GM18867 (cell line): Measurements from ENCODE around the gene B3GNT2.
"Not testable (repeated sequence)": the region's sequence is repeated elsewhere in the genome, so short reads cannot be mapped to it uniquely, and the experiment has no call there.

ENCODE experiments used
- ATAC-seq: cut with Tn5 transposase; IDR thresholded peaks from one replicate; pipeline ENCODE4 v1.9.1; 2021; ENCODE audit warnings: mild to moderate bottlenecking, moderate library complexity; ENCODE audit not compliant: unreplicated experiment

Gene B3GNT2

GRCh38 chr2:62184512-62185230 lies 11.2 kb upstream of the B3GNT2 start:
- ATAC-seq, result no peak

DNA sequence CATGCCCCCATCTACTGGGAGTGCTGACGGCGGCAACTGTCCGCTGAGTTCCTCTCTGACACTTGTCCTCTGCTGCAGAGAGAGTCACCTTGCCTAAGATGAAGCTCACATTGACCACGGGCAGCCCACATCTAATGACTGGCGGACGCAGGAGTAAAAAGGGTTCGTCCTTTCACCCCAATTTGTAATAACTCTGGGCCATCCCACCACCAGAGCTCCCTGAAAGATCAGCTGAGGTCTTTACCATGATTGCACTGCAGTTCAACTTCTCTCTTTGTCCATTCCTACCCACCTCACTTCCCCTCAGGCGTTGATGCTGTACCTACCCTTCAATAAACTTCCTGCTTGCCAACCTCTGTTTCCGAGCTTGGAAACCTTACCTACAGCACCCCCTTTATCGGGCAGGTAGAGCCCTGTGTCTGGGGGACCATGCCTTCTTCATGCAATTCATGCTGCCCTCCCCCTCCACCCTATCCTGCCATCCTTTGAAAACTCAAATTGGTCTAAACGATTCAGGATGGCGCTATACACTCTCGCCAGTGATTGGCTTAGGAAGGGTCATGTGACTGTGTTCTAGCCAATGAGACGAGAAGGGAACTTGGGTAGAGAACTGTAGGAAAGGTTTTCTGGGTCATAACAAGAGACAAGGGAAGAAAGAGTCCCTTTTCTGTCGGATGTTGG lies 10.3 kb upstream of the B3GNT2 start:
- no peak for ATAC-seq

DNA sequence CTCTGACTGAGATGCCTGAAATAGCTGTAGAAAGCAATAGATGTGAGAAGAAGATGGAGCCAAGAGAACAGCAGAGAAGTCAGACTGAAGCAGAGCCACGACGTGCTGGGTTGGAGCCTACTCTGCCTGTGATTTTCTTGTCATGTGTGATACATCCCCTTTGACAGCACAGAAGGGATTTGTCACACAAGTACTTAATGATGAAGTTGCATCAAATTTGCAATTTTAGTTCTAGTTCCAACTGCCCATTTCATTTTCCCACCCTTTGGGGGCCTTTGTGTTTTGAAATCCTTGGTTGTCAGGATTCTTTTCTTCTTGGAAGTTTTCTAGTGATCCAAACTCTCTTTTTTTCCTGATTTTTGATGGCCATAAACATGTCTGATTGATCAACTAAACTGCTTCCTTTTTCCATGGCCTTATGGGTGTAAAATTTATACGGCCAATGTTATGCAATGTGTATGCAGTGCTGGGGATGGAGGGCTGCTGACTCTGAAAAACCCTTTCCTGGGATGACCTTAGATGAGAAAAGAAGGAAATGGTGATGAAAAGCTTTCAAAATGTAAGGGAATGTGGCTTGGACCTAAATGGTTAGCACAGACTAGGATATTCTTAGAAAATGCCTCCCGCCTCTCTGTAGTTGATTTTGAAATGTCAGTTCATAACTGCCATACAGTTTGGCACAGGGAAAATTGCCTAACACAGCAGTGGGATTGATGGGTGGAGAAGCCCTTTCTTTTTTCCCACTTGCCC lies 9.6 kb upstream of the B3GNT2 start:
- no peak for ATAC-seq

- no peak for ATAC-seq
Observed at GRCh38 chr2:62187246-62187645, 8.7 kb upstream of the B3GNT2 start.

DNA sequence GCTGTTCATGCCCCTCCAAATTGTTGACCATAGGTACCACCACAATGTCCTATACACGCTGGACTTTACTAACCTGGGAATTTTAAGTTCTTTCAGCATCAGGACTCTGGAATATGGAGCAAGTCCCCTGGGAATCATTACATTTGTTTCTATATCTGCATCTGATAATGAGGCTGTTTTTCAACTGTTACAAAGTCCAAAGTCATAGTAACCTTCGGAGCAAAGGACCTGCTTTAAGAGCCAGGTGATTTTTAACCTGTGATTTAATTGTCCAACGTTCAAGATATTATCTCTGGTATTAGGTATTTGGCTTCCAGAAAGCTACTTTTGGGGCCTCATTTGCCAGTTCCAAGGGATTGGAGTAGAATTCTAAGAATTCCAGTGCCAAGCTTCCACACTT lies 7.5 kb upstream of the B3GNT2 start:
- ATAC-seq, result no peak

GRCh38 chr2:62189196-62189595 lies 6.7 kb upstream of the B3GNT2 start:
- no peak for ATAC-seq

DNA sequence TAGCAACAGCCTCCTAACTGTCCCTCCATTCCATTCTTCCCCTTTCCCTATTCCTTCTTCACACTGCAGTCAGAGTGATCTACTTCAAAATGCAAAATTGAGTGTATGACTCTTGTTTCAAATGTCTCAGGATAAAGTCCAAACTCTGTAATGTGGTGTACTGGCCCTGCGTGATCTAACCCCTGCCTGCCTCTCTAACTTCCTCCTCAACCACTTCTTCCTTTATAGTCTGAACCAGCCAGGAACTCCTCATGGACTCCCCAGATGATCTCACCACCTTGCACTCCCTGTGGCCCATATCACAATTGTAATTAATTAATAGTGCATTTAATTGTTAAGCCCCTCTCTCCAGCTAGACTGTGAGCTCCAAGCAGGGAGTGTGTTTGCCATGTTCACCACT lies 3.1 kb upstream of the B3GNT2 start:
- ATAC-seq, result no peak

- ATAC-seq, result no peak
Observed at GRCh38 chr2:62194558-62195420, 1.1 kb upstream of the B3GNT2 start.

GRCh38 chr2:62196278-62196901 lies 475 bp downstream of the B3GNT2 start:
- peak; percentile 26 for ATAC-seq

GRCh38 chr2:62197011-62197924 lies 1.4 kb downstream of the B3GNT2 start:
- peak; percentile 23 for ATAC-seq

DNA sequence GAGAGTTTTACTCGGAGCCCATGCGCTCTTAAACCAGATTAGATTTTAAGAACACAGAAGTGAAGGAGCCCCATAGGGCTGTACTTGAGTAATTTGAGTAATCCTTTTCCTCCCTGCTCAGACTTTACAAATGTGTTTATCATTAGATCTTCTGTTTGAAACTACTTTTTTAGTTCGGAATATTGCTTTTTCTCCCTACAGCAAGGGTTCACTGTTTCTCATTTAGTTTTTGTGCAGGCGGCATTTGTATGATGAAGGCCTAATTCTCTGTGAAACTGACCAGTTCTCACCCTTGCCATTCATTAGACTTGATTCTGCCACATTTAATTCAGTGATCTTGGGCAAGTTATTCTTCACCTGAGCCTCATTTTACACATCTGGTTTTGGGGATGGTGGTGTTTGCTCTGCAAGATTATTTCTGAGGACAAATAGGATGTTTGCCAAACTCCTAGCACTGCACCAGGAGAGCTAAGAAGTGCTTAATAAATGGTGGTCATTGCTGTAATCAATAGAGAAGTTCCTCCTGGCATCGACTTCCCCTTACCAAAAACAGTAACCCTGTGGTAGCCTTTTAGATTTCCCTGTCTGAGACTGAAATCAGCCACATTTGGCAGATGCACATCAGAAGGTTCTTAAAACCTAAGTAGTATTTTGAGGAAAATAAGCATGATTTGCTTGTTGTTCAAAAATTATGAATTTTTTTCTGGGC lies 2.2 kb downstream of the B3GNT2 start:
- peak; percentile 31 for ATAC-seq

- ATAC-seq, result not testable (repeated sequence)
Observed at GRCh38 chr2:62198854-62199253, 2.9 kb downstream of the B3GNT2 start.

GRCh38 chr2:62199392-62200125 lies 3.6 kb downstream of the B3GNT2 start:
- no peak for ATAC-seq

GRCh38 chr2:62200291-62200841 lies 4.5 kb downstream of the B3GNT2 start:
- no peak for ATAC-seq

DNA sequence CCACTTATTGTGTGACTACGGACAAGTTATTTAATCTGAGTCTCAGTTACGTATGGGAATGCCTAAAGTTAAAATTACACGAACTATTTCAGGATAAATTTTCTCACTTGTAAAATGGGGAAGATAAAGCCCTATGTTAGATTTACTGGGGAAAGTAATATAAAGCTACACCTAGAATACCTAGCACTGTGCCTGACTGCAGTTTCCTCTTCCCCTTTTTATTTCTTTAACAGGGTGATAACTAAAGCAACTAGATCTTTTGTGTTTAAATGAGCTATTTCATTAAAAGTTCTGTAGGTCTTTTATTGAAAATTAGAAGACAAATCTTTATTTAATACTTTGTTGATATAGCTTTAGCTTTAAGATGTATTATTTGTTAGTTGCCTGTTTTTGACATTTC lies 5.0 kb downstream of the B3GNT2 start:
- no peak for ATAC-seq

- ATAC-seq, result no peak
Observed at GRCh38 chr2:62201307-62201706, 5.4 kb downstream of the B3GNT2 start.

- no peak for ATAC-seq
Observed at GRCh38 chr2:62202019-62202722, 6.3 kb downstream of the B3GNT2 start.
